WTC11 (cell line): Measurements from ENCODE around the gene PRND. TPM values are rescaled to one million over a fixed set of nuclear protein-coding genes. Genes with fewer than 3 reads are reported as not detected.

Experiments used
- ATAC-seq: fragments of 200-7000 bp; cut with Tn5 transposase; 2 replicates; pipeline ENCODE4 v1.10.0; 2021; ENCODE audit warnings: mild to moderate bottlenecking, moderate library complexity
- CTCF ChIA-PET: fragments of 300-600 bp; sonication (Branson Sonifier 250); formaldehyde crosslinking; loops from one replicate; lab custom pipeline; 2021; ENCODE audit warnings: antibody characterized with exemption; lab: Charles Lee
- POLR2A ChIA-PET: fragments of 350-600 bp; sonication (Branson Sonifier 250); formaldehyde crosslinking; loops from one replicate; lab custom pipeline; 2021; ENCODE audit warnings: antibody characterized with exemption; lab: Charles Lee
- DNase-seq: peaks from one replicate; pipeline ENCODE4 v3.0.0; 2021; ENCODE audit warnings: low spot score
- H3K27ac Mint-ChIP-seq: 2 replicates; pipeline ENCODE4 v1.8.0; 2021; ENCODE audit warnings: mixed read lengths
- H3K27me3 Mint-ChIP-seq: 2 replicates; pipeline ENCODE4 v1.8.0; 2021; ENCODE audit warnings: low read depth, mild to moderate bottlenecking, moderate library complexity, mixed read lengths
- H3K36me3 Mint-ChIP-seq: 2 replicates; pipeline ENCODE4 v1.8.0; 2021; ENCODE audit warnings: mixed read lengths
- H3K4me1 Mint-ChIP-seq: 2 replicates; pipeline ENCODE4 v1.8.0; 2022; ENCODE audit warnings: mixed read lengths
- H3K4me3 Mint-ChIP-seq: 2 replicates; pipeline ENCODE4 v1.8.0; 2021; ENCODE audit warnings: mild to moderate bottlenecking, moderate library complexity, mixed read lengths
- H3K9me3 Mint-ChIP-seq: 2 replicates; pipeline ENCODE4 v1.8.0; 2021; ENCODE audit warnings: mixed read lengths
- AR ChIP-seq: fragments of 250-450 bp; sonication (Bioruptor Pico); IDR thresholded peaks from 2 replicates; pipeline ENCODE4 v1.9.0; 2021; ENCODE audit warnings: mild to moderate bottlenecking
- CDX4 ChIP-seq: fragments of 250-450 bp; sonication (Bioruptor Pico); IDR thresholded peaks from 2 replicates; pipeline ENCODE4 v1.9.0; 2021; ENCODE audit warnings: moderate library complexity, mild to moderate bottlenecking, inconsistent platforms, borderline replicate concordance
- ETV6 ChIP-seq: sonication (generic); formaldehyde crosslinking; IDR thresholded peaks from 2 replicates; pipeline ENCODE4 v1.8.1; 2022; ENCODE audit warnings: mild to moderate bottlenecking, missing genetic modification reagents
- FOXJ3 ChIP-seq: sonication (generic); formaldehyde crosslinking; IDR thresholded peaks from 2 replicates; pipeline ENCODE4 v1.9.0; 2021; ENCODE audit warnings: missing genetic modification reagents, mild to moderate bottlenecking, borderline replicate concordance
- GABPB1 ChIP-seq: sonication (generic); formaldehyde crosslinking; IDR thresholded peaks from 2 replicates; pipeline ENCODE4 v1.8.1; 2023; ENCODE audit warnings: mild to moderate bottlenecking, missing genetic modification reagents
- GTF2I ChIP-seq: fragments of 250-450 bp; sonication (Bioruptor Pico); conservative IDR thresholded peaks from 2 replicates; pipeline ENCODE4 v1.4.0; 2021; ENCODE audit warnings: mild to moderate bottlenecking
- HMGXB4 ChIP-seq: sonication (generic); formaldehyde crosslinking; IDR thresholded peaks from 2 replicates; pipeline ENCODE4 v1.8.1; 2023; ENCODE audit warnings: mild to moderate bottlenecking, moderate library complexity, missing genetic modification reagents
- IRF1 ChIP-seq: sonication (generic); formaldehyde crosslinking; IDR thresholded peaks from 2 replicates; pipeline ENCODE4 v1.8.0; 2023; ENCODE audit warnings: missing genetic modification reagents
- JUN ChIP-seq: sonication (generic); formaldehyde crosslinking; IDR thresholded peaks from 2 replicates; pipeline ENCODE4 v1.8.0; 2023; ENCODE audit warnings: mild to moderate bottlenecking, missing genetic modification reagents
- PREB ChIP-seq: sonication (generic); formaldehyde crosslinking; IDR thresholded peaks from 2 replicates; pipeline ENCODE4 v1.8.1; 2022; ENCODE audit warnings: mild to moderate bottlenecking, missing genetic modification reagents, moderate library complexity, borderline replicate concordance
- PRRX2 ChIP-seq: fragments of 250-450 bp; sonication (Bioruptor Pico); IDR thresholded peaks from 2 replicates; pipeline ENCODE4 v1.8.0; 2021; ENCODE audit warnings: mild to moderate bottlenecking
- RORB ChIP-seq: fragments of 250-450 bp; sonication (Bioruptor Pico); IDR thresholded peaks from 2 replicates; pipeline ENCODE4 v1.9.0; 2021; ENCODE audit warnings: mild to moderate bottlenecking
- SP1 ChIP-seq: sonication (generic); formaldehyde crosslinking; conservative IDR thresholded peaks from 2 replicates; pipeline ENCODE4 v1.8.1; 2022; ENCODE audit warnings: missing genetic modification reagents
- STAT6 ChIP-seq: sonication (generic); formaldehyde crosslinking; conservative IDR thresholded peaks from 2 replicates; pipeline ENCODE4 v1.8.1; 2023; ENCODE audit warnings: mild to moderate bottlenecking, low read depth, missing genetic modification reagents, moderate library complexity
- TEAD1 ChIP-seq: sonication (generic); formaldehyde crosslinking; IDR thresholded peaks from 2 replicates; pipeline ENCODE4 v1.8.0; 2022; ENCODE audit warnings: mild to moderate bottlenecking, missing genetic modification reagents
- TEAD4 ChIP-seq: sonication (generic); formaldehyde crosslinking; IDR thresholded peaks from 2 replicates; pipeline ENCODE4 v1.8.0; 2022; ENCODE audit warnings: mild to moderate bottlenecking, missing genetic modification reagents
- ZBTB43 ChIP-seq: sonication (generic); formaldehyde crosslinking; IDR thresholded peaks from 2 replicates; pipeline ENCODE4 v1.8.1; 2023; ENCODE audit warnings: mild to moderate bottlenecking, missing genetic modification reagents
- ZNF263 ChIP-seq: sonication (generic); formaldehyde crosslinking; IDR thresholded peaks from 2 replicates; pipeline ENCODE4 v1.8.1; 2022; ENCODE audit warnings: low read depth, mild to moderate bottlenecking, moderate library complexity, missing genetic modification reagents
- ZNF416 ChIP-seq: fragments of 250-450 bp; sonication (Bioruptor Pico); IDR thresholded peaks from 2 replicates; pipeline ENCODE4 v1.9.0; 2021; ENCODE audit warnings: mild to moderate bottlenecking, inconsistent platforms
- total RNA-seq: library from RNA; stranded (reverse); gene quantifications from 3 replicates; pipeline ENCODE4 v1.2.3, GENCODE V29; 2021

PRND gene
- total RNA-seq, 1 experiment from 2014 or later = 0.04 TPM

GRCh38 chr20:4774207-4774606, 52.5 kb downstream of the PRND start:
- DNase-seq (no peak), ATAC-seq (no peak)
- H3K9me3 Mint-ChIP-seq = peaks cover 40% of the 10 kb centered on the region
- H3K27ac Mint-ChIP-seq = no peak overlapping the region
- no peaks in the 10 kb centered on the region for H3K4me1 Mint-ChIP-seq
- H3K36me3 Mint-ChIP-seq = peaks cover 29% of the 10 kb centered on the region
- ChIA-PET POLR2A (no interaction called here), CTCF (no interaction called here)
- H3K4me3 Mint-ChIP-seq = no peak overlapping the region
- no peaks in the 10 kb centered on the region; the same call in 1 of the 2 replicates for H3K27me3 Mint-ChIP-seq
- TF ChIP-seq GTF2I (CRISPR knock-in tag) = no peak
- no peak for TF ChIP-seq ZNF263 (CRISPR knock-in tag)
- no peak for TF ChIP-seq ZBTB43 (CRISPR knock-in tag)
- no peak for TF ChIP-seq PRRX2 (CRISPR knock-in tag)

- DNase-seq (no peak), ATAC-seq (no peak)
- POLR2A ChIA-PET = no interaction called here
- H3K27me3 Mint-ChIP-seq = no peaks in the 10 kb centered on the region; the same call in 1 of the 2 replicates
- peaks cover 30% of the 10 kb centered on the region for H3K9me3 Mint-ChIP-seq
- peaks cover 26% of the 10 kb centered on the region for H3K36me3 Mint-ChIP-seq
- no peak overlapping the region for H3K27ac Mint-ChIP-seq
- no peak overlapping the region for H3K4me3 Mint-ChIP-seq
- TF ChIP-seq GABPB1 (CRISPR knock-in tag) (no peak), STAT6 (CRISPR knock-in tag) (no peak), PREB (CRISPR knock-in tag) (no peak), TEAD1 (CRISPR knock-in tag) (no peak), TEAD4 (CRISPR knock-in tag) (no peak), HMGXB4 (CRISPR knock-in tag) (no peak), CDX4 (CRISPR knock-in tag) (no peak), FOXJ3 (no peak), ETV6 (CRISPR knock-in tag) (no peak)
- TF ChIP-seq, all 79 proteins: peak for 0
- H3K4me1 Mint-ChIP-seq = no peaks in the 10 kb centered on the region
- CTCF ChIA-PET = no interaction called here
Observed at GRCh38 chr20:4775322-4776078, 53.8 kb downstream of the PRND start.

- no peak for ATAC-seq
- Mint-ChIP-seq H3K36me3 (peaks cover 21% of the 10 kb centered on the region), H3K27ac (no peak overlapping the region), H3K27me3 (no peaks in the 10 kb centered on the region; the same call in 1 of the 2 replicates), H3K4me3 (no peak overlapping the region), H3K4me1 (no peaks in the 10 kb centered on the region), H3K9me3 (peaks cover 23% of the 10 kb centered on the region)
- no peak for DNase-seq
- CTCF ChIA-PET = no interaction called here
- POLR2A ChIA-PET = no interaction called here
- TF ChIP-seq IRF1 (CRISPR knock-in tag) (no peak), AR (CRISPR knock-in tag) (no peak), SP1 (no peak), JUN (CRISPR knock-in tag) (no peak), RORB (CRISPR knock-in tag) (no peak), ZNF416 (CRISPR knock-in tag) (no peak)
Observed at GRCh38 chr20:4776079-4776630, 54.4 kb downstream of the PRND start.
